ENCODE measurements around the gene USP31. TPM values are rescaled to one million over a fixed set of nuclear protein-coding genes. Genes with fewer than 3 reads are reported as not detected.

The USP31 gene
- total and polyA plus RNA-seq, 8 donors: 1.7 to 18.5 (median 5.8) TPM

GRCh38 chr16:23174622-23175021, 25.4 kb upstream of the USP31 start:
- Histone ChIP-seq H3K4me1 (no peaks in the 10 kb centered on the region), H3K36me3 (no peaks in the 10 kb centered on the region), H3K27me3 (peaks cover 0 to 49% (median 3%) of the 10 kb centered on the region in 3 donors), H3K4me3 (no peak overlapping the region), H3K9me3 (no peaks in the 10 kb centered on the region), H3K27ac (no peak overlapping the region)
- no peak for TF ChIP-seq CTCF (IDR thresholded peaks at IDR 0.05)
- TF ChIP-seq EP300 (IDR thresholded peaks at IDR 0.05): no peak
- no peak for TF ChIP-seq POLR2AphosphoS5 (IDR thresholded peaks at IDR 0.05)
- TF ChIP-seq POLR2A (IDR thresholded peaks at IDR 0.05): no peak
- 30 to 49% (median 40%) methylated on average over 2 of the region's 2 CpGs for WGBS, 5 donors
- peak in 1 of 2 donors; percentile 40 for DNase-seq
- intact Hi-C loops (cut with DNase I; ENCODE audit: low total_unique reads): no loop called here

- Histone ChIP-seq H3K4me3 (no peak overlapping the region), H3K27me3 (peaks cover 0 to 46% (median 3%) of the 10 kb centered on the region in 3 donors), H3K9me3 (no peaks in the 10 kb centered on the region), H3K27ac (no peak overlapping the region), H3K4me1 (no peaks in the 10 kb centered on the region), H3K36me3 (no peaks in the 10 kb centered on the region)
- 76 to 93% (median 90%) methylated on average over 3 of the region's 3 CpGs for WGBS, 5 donors
- no peak for TF ChIP-seq EP300 (IDR thresholded peaks at IDR 0.05)
- TF ChIP-seq POLR2AphosphoS5 (IDR thresholded peaks at IDR 0.05): no peak
- no peak for TF ChIP-seq CTCF (IDR thresholded peaks at IDR 0.05)
- no peak for TF ChIP-seq POLR2A (IDR thresholded peaks at IDR 0.05)
- DNase-seq: no peak
- intact Hi-C loops (cut with DNase I; ENCODE audit: low total_unique reads): no loop called here
Observed at GRCh38 chr16:23172994-23173393, 23.7 kb upstream of the USP31 start.

GRCh38 chr16:23172583-23172982, 23.3 kb upstream of the USP31 start:
- no peak for TF ChIP-seq POLR2A (IDR thresholded peaks at IDR 0.05)
- TF ChIP-seq CTCF (IDR thresholded peaks at IDR 0.05): no peak
- TF ChIP-seq POLR2AphosphoS5 (IDR thresholded peaks at IDR 0.05): no peak
- TF ChIP-seq EP300 (IDR thresholded peaks at IDR 0.05): no peak

GRCh38 chr16:23164736-23165135, 15.5 kb upstream of the USP31 start:
- peaks cover 0 to 5% (median 0%) of the 10 kb centered on the region in 4 donors for H3K9me3 ChIP-seq
- H3K4me3 ChIP-seq: no peak overlapping the region
- DNase-seq: no peak
- no peak for TF ChIP-seq EP300 (IDR thresholded peaks at IDR 0.05)
- no peak for TF ChIP-seq POLR2AphosphoS5 (IDR thresholded peaks at IDR 0.05)
- no peak for TF ChIP-seq POLR2A (IDR thresholded peaks at IDR 0.05)
- no peak for TF ChIP-seq CTCF (IDR thresholded peaks at IDR 0.05)
- H3K27me3 ChIP-seq: peaks cover 0 to 43% (median 7%) of the 10 kb centered on the region in 3 donors
- H3K27ac ChIP-seq: no peak overlapping the region
- intact Hi-C loops (cut with DNase I; ENCODE audit: low total_unique reads): no loop called here
- 77 to 96% (median 89%) methylated on average over 4 of the region's 4 CpGs for WGBS, 5 donors
- no peaks in the 10 kb centered on the region for H3K4me1 ChIP-seq
- H3K36me3 ChIP-seq: no peaks in the 10 kb centered on the region

More at GRCh38 chr16:23172583-23172982, 23.3 kb upstream of the USP31 start:
- Histone ChIP-seq H3K4me1 (no peaks in the 10 kb centered on the region), H3K9me3 (no peaks in the 10 kb centered on the region), H3K27me3 (peaks cover 0 to 46% (median 3%) of the 10 kb centered on the region in 3 donors), H3K4me3 (no peak overlapping the region), H3K36me3 (no peaks in the 10 kb centered on the region), H3K27ac (no peak overlapping the region)
- intact Hi-C loops (cut with DNase I; ENCODE audit: low total_unique reads): no loop called here
- WGBS, 5 donors: 36 to 46% (median 41%) methylated on average over 7 of the region's 7 CpGs
- no peak for DNase-seq
